ENCODE data around the gene LEFTY1.
A peak's percentile ranks its signal among the peaks of the same experiment; 100 is the strongest.
"Not testable (repeated sequence)": the region's sequence is repeated elsewhere in the genome, so short reads cannot be mapped to it uniquely, and the experiment has no call there.

Gene LEFTY1, protein sequence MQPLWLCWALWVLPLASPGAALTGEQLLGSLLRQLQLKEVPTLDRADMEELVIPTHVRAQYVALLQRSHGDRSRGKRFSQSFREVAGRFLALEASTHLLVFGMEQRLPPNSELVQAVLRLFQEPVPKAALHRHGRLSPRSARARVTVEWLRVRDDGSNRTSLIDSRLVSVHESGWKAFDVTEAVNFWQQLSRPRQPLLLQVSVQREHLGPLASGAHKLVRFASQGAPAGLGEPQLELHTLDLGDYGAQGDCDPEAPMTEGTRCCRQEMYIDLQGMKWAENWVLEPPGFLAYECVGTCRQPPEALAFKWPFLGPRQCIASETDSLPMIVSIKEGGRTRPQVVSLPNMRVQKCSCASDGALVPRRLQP

DNA sequence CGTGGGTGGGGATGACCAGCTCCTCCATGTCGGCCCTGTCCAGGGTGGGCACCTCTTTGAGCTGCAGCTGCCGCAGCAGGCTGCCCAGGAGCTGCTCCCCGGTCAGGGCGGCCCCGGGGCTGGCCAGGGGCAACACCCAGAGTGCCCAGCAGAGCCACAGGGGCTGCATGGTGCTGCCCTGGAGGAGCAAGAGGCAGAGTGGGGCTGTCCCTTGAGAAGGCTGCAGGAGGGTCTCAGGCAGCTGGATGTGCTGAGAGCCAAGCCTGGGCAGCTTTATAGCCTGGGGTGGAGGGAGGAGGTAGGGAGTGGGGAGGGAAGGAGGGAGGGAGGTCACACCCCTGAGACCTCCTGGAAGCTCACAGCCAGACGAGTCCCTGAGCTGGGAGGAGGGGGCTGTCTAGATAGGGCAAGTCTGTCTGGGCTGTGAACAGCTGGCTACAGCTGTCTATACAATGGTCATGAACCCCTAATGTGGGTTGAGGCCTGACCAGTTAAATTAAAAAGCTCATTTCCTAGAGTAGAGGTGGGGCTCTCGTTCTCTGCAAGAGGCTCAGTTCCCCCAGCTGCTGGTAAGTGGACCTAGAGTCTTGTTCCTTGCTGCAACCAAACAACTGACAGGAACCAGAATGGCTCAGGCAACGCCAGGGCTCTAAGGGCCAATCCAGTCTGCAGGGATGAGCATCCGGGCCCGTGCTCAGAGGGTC lies at the start of gene LEFTY1:
LEFTY1 (minus strand) TSS at position 249 of the 704 bp plus-strand sequence; CDS start at position 169, 80 bp downstream.
- no peak for ATAC-seq
- DNase-seq, result no peak

DNA sequence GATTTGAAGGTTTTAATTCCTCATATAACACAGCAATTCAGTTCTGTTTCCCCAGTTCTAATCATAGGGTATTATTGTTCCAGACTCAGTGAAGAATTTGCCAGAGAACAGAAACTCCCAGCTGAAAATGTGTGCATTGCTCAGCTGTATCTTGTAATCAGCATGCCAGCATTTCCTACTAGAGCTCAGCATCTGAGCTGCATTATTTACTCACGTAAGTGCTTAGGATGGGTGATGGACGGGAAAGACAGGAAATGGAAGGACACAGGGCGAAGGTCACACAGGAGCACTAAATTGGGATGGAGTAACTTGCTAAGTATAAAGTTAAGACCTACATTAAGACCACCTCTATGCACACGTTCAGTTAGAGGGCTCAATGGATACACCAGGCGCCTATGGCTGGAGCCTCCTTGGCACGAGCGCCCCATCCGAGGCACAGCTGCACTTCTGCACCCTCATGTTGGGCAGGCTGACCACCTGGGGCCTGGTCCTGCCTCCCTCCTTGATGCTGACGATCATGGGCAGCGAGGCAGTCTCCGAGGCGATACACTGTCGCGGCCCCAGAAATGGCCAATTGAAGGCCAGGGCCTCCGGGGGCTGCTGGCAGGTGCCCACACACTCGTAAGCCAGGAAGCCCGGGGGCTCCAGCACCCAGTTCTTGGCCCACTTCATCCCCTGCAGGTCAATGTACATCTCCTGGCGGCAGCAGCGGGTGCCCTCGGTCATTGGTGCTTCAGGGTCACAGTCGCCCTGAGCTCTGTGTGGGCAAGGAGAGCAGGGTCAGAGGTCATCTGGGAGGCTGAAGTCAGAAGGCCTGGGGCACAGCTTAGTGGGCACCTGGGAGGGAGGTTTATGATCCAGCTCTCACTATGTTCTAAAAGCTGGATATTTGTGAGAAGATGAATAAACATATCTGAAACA lies 48.4 kb upstream of the LEFTY1 start:
- no peak for ATAC-seq
- no peak for DNase-seq

DNA sequence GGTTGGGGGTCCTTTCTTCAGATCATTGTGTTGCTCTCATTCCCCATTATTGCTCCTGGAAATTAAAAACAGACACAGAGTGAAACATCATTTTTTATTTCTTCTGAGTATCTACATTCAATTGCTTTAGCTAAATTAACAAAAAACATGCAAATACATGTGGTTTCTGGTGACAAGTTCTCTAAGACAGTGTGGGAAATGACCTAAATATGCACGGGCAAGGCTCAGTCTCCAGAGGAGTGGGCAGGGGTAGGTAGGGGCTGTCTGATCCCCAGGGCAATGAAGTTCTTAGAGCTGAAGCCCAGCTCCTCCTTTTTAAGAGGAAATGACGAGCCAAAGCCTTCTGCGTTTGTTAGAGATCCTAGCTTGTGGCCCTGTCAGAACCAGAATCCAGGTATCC lies 47.6 kb upstream of the LEFTY1 start:
- no peak for ATAC-seq
- no peak for DNase-seq

DNA sequence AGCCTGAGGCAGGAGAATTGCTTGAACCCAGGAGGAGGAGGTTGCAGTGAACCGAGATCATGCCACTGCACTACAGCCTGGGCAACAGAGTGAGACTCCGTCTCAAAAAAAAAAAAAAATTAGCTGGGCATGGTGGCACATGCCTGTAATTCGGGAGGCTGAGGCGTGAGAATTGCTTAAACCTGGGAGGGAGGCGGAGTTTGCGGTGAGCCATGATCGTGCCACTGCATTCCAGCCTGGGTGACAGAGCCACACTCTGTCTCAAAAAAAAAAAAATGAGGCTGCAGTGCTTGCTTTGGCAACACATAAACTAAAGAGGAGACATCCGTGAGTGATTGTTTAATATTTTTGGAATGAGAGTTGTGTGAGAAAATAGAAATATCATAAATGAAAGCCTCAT lies 47.1 kb upstream of the LEFTY1 start:
- not testable (repeated sequence) for DNase-seq, ATAC-seq

DNA sequence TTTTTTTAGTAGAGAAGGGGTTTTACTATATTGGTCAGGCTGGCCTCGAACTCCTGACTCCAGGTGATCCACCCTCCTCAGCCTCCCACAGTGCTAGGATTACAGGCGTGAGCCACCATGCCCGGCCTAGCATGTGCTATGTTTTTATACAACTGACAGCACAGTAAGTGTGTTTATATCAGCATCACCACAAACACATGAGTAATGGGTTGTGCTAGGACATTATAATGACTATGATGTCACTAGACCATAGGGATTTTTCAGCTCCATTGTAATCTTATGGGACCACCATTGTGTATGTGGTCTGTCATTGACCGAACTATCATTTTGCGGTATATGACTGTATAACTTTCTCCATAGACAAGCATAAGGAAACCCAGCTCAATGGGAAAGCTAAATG lies 45.8 kb upstream of the LEFTY1 start:
- DNase-seq (no peak), ATAC-seq (no peak)

DNA sequence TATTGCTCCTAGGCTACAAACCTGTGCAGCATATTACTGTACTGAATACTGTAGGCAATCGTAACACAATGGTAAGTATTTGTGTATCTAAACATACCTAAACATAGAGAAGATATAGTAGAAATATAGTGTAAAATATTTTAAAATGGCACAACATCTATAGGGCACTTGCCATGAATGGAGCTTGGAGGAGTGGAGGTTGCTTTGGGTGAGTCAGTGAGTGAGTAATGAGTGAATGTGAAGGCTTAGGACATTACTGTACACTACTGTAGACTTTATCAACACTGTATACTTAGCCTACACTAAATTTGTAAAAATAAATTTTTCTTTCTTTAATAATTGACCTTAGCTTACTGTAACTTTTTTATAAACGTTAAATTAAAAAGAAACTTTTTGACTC lies 44.1 kb upstream of the LEFTY1 start:
- ATAC-seq (no peak), DNase-seq (no peak)

DNA sequence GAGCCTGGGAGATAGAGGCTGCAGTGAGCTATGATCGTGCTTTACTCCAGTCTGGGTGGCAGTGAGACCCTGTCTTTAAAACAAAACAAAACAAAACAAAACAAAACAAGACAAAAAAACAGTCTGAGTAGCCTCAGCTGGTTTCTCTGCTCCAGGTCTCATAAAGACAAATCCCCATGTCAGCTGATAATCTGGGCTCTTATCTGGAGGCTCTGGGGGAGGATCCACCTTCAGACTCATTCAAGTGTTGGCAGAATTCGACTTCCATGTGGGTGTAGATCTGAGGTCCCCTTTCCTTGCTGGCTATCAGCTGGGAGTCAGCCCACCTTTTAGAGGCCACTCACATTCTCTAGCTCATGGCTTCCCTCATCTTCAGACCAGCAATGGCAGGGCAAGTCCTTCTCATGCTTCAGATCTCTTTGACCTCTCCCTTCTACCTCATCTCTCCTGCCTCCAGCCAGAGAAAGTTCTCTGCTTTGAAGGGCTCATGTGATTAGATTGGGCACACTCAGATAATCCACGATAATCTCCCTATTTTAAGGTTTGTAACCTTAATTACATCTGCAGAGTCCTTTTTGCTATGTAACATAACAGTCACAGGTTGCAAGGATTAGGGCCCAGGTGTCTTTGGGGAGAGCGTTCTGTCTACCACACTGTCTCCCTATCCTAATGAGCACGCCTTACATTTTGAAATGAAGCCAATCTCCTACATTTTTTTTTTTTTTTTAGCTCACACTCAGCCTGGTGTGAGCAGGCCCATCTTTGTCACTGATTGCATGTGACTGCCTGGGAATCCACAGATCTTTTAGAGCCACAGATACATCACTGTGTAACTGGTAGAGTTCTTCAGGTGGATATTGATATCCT lies 42.6 kb upstream of the LEFTY1 start:
- ATAC-seq (no peak), DNase-seq (no peak)

DNA sequence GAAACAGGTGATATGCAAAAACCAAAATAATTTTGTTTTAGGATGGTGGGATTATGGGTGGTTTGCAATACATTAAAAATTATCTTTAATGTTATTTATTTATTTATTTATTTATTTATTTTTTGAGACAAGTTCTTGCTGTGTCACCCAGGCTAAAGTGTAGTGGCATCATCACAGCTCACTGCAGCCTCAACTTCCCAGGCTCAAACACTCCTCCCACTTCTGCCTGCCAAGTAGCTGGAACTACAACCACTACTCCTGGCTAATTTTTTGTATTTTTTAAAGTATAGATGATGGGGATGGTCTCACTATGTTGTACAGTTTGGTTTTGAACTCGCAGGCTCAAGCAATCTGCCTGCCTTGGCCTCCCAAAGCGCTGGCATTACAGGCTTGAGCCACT lies 41.6 kb upstream of the LEFTY1 start:
- DNase-seq, result no peak
- ATAC-seq, result no peak

DNA sequence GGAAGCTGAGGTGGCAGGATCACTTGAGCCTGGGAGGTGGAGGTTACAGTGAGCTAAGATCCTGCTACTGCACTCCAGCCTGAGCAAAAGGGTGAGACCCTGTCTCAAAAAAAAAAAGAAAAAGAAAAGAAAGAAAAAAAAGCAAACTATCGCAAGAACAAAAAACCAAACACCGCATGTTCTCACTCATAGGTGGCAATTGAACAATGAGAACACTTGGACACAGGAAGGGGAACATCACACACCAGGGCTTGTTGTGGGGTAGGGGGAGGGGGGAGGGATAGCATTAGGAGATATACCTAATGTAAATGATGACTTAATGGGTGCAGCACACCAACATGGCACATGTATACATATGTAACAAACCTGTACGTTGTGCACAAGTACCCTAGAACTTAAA lies 40.5 kb upstream of the LEFTY1 start:
- not testable (repeated sequence) for DNase-seq, ATAC-seq

DNA sequence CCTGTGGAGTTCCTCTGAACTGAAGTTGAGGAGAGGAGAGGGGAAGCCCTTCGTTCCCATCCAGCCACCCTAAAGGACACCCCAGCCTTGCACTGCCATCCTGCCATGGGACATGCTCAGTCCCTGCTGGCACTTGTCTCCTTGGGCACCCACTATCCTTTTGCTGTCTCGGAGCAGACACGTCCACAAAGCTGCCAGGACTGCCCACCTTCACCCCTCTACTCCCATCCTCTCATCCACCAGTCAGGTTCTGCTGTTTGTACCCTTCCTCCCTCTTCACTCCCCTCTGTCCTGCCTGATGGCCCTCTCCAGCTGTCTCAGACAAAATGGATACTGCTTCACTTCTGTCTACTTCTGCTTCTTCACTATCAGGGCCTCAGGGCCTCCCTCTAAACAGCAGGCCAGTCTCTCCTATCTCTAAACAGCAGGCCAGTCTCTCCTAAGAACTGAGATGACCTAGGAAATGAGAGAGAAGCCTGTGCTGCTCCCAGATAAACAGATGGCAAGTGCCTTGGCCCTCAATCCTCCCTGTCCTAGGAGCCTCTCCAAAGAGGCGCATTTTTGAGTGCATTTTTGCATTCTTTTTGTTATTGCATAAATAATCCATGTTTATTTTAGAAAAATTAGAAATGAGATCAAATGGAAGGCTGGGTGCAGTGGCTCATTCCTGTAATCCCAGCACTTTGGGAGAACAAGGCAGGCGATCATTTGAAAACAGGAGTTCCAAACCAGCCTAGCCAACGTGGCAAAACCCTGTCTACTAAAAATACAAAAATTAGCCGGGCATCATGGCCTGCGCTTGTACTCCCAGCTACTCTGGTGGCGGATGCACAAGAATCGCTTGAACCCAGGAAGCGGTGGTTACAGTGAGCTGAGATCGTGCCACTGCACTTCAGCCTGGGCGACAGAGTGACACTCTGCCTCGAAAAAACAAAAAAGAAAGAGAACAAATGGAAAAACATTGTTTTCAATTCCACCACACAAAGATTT lies 39.5 kb upstream of the LEFTY1 start:
- peak; percentile 20 for DNase-seq

DNA sequence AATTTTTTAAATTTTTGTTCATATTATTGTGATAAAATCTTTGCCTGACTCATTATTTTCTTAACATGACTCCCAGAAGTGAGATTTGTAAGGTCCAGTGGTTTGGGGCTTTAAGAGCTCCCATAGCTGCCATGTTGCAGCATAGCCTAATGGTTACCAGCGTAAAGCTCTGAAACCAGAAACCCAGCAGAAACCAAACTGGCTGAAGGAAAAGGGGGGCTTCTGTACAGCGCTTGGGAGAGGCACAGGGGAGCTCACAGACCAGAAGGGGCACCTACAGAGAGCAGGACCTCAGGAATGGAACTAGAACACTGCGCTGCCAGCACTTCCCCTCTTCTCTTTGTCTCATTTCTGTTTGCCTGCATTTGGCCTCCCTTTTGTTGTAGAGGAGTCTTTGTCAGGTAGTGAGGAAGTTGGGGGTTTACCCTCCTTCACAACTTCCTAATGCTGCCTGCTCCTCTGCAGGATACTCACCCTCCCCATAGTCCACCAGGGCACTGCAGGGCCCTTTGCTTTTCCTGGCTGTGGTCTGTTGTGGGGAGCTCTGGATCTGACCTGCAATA lies 37.7 kb upstream of the LEFTY1 start:
- ATAC-seq (no peak), DNase-seq (no peak)

More for the DNA sequence above, 39.5 kb upstream of the LEFTY1 start:
- no peak for ATAC-seq

DNA sequence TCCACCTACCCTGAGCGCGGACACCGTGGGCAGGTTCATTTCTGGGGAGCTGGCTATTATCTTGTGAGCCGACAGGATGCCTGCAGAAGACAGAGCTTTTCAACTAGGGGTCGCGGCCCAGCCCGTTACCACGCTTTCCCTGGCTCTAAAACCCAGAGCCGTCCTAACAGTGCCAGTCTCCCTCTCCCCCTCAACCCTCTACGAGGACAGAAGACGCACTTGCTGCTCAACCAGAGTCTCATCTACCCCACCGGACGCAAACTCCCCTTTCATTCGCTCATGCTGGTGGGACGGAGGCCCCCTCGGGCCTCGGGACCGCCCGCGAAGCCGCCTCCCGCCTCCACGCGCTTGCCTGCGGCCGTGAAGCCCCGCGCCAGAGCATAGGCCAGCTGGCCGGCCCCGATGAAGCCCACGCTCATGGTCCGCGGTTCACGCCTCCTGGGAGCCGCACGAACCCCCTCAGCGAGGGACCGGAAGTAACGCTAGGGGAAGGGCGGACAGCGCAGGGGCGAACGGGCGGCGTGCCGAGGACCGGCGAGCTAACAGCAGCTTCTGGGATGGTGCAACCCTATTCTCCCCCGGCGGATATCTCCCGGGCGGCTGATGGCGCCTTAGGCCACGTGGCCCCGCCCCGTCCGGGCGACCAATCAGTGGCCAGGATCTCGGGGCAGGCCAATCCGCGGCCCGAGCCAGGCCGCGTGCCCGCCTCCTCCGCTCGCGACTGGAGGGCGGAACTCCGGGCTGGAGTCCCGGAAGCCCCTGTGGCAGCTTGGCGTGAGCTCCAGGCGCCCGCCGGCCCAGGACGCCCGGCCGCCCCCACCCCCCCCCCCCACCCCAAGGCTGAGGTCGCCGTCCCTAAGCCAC lies 35.0 kb upstream of the LEFTY1 start, which contains the start of gene PYCR2:
PYCR2 (minus strand) TSS at position 559 of the 864 bp plus-strand sequence; CDS start at position 419, 140 bp downstream.
- DNase-seq (peak; percentile 95), ATAC-seq (peak; percentile 97)

DNA sequence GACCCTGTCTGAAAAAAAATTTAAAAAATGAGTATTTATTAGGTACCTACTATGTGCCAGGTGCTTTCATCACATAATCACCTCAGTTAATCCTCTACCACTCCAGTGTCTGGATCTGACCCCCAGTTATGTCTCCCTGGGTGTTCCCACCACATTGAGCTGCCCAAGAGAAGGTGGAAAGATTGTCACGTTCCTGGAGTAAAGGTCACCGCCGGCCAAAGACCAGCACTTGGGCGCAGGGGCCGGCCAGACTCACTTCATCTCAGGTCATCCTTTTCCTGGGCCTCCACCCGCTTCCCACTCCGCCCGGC lies 34.4 kb upstream of the LEFTY1 start:
- no peak for DNase-seq
- no peak for ATAC-seq

DNA sequence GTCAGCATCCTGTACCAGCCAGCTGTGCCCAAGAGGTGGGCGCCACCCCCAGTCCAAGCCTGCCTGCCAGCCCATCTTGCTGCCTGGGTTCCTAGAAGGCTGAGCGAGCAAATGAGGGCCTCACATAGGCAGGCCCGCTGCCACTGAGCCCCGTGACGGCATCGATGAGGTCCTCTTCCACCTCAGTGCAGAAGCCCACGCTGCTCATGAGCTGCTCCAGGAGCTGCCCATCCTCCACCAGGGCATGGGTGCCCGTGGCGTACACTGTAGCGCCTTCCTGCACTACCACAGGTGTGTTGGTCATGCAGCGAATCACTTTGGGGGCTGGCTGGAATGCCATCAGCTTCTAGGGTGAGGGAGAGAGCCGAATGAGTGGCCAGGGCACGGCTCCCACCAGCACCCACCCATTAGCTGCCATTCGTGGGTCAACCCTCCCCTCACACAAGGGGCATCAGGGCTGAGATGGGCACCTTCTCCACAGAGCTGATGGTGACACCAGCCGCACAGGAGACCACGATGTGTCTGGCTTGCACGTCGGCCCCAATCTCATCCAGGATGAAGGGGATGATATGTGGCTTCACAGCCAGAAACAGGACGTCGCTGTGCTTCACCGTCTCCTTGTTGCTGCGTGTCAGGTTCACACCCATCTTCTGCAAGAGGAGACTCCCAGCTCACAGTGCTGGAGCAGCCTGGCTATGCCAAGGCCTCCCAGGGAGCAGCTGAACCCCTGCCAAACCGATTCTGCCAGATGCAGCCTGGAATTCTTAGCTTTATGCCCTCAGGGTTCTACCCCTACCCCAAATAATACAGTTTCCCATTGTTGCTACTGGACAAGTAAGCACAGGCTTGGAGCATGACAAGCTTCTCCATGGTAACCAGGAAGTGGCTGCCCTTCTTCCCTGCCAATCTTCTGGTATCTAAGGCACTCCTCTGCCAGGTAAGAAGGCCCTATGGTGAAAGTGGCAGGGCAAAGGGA lies 33.1 kb upstream of the LEFTY1 start:
- DNase-seq, result no peak
- ATAC-seq, result no peak

DNA sequence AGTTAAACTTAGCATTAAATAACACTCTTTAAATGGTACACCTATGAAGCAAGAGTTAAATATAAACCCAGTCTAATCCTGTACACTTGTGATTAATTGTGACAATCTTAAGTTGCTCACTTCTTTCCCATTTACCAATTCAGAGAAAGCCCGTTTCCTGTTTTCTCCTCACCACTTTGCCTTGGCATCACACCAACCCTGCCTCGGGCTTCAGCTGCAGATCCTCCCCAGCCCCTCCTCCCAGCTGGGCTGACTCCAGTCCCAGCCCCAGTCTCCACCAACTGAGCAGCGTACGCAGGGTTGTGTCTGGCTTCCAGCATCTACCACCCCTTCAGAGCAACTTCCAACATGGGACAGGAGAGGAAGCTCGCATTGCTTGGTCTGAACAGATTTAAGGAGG lies 31.0 kb upstream of the LEFTY1 start:
- DNase-seq (no peak), ATAC-seq (no peak)

DNA sequence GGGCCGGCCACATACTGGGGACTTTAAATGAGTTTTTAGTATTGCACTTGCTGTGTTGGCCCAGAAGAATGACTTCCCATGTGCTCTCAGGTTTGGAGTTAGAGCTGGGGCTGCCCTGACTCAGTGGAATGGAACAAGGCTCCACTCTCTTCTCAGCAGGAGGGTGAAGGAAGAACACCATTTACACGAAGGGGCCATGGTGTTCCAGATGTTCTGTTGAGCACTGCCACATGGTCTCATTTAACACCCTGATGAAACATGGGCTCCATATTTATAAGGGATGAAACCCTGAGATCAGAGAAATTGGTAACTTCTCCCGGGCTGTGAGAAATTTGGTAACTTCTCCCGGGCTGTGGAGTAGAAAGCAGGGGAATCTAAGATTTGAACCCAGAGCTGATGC lies 29.3 kb upstream of the LEFTY1 start:
- DNase-seq, result no peak
- no peak for ATAC-seq

DNA sequence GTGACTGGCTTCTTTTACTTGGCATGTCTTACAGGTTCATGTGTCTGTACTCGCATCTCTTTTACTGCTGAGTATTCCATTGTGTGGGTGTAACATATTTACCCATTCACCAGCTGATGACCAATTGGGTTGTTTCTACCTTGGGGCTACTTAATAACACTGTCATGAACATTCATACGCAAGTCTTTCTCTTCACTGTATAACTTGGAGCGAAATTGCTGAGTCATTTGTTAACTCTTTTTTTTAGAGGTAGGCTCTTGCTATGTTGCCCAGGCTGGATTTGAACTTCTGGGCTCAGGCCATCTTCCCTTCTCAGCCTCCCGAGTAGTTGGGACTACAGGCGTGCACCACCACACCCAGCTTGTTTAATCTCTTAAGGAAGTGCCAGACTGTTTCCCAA lies 28.6 kb upstream of the LEFTY1 start:
- DNase-seq, result no peak
- no peak for ATAC-seq

DNA sequence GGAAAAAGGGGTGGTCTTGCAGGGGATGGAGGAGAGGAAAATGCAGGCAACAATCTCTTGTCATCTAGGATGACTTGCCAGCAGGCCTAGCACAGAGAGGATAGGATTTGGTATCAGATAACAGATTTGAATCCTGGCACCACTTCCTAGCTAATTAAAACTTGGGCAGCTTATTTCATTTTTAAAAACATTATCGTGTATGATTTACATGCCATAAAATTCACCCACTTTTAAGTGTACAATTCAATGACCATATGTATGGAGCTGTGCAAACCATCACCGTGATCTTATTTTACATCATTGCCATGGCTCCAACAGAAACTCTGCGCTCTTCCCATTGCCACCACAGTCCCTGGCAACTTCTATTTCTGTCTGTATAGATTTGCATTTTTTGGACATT lies 28.2 kb upstream of the LEFTY1 start:
- DNase-seq (no peak), ATAC-seq (no peak)

All from stimulated activated naive CD8-positive, alpha-beta T cell treated with anti-CD3 and anti-CD28 coated beads, Interleukin-15, Interleukin-2, amounts not matched to agents 100 U/mL and 50 U/mL, for 24 hours (primary cell).